GM12873 (cell line): ENCODE measurements around the gene SLC44A4.

Source experiments
- CTCF ChIP-seq: IDR thresholded peaks from 2 replicates; pipeline ENCODE4 v1.5.1; 2012; ENCODE audit warnings: low read depth, mild to moderate bottlenecking, moderate library complexity, low read length, control low read depth; ENCODE audit not compliant: insufficient read depth; ENCODE audit errors: missing control alignments

SLC44A4 gene

GRCh38 chr6:31918069-31918720 is 39.4 kb upstream of the SLC44A4 start:
- no peak for TF ChIP-seq CTCF

GRCh38 chr6:31915756-31916155 is 37.0 kb upstream of the SLC44A4 start:
- TF ChIP-seq CTCF, result no peak

- TF ChIP-seq CTCF, result no peak
Measured at GRCh38 chr6:31915351-31915750, 36.6 kb upstream of the SLC44A4 start.

- no peak for TF ChIP-seq CTCF
Measured at GRCh38 chr6:31911826-31912585, 33.2 kb upstream of the SLC44A4 start.

- no peak for TF ChIP-seq CTCF
Measured at GRCh38 chr6:31908791-31909190, 30.0 kb upstream of the SLC44A4 start.

- TF ChIP-seq CTCF, result no peak
Measured at GRCh38 chr6:31907158-31907813, 28.5 kb upstream of the SLC44A4 start.

- no peak for TF ChIP-seq CTCF
Measured at GRCh38 chr6:31906122-31906521, 27.3 kb upstream of the SLC44A4 start.
